ENCODE results near the gene NAB1.
A peak's percentile ranks its signal among the peaks of the same experiment; 100 is the strongest.

Gene NAB1

DNA sequence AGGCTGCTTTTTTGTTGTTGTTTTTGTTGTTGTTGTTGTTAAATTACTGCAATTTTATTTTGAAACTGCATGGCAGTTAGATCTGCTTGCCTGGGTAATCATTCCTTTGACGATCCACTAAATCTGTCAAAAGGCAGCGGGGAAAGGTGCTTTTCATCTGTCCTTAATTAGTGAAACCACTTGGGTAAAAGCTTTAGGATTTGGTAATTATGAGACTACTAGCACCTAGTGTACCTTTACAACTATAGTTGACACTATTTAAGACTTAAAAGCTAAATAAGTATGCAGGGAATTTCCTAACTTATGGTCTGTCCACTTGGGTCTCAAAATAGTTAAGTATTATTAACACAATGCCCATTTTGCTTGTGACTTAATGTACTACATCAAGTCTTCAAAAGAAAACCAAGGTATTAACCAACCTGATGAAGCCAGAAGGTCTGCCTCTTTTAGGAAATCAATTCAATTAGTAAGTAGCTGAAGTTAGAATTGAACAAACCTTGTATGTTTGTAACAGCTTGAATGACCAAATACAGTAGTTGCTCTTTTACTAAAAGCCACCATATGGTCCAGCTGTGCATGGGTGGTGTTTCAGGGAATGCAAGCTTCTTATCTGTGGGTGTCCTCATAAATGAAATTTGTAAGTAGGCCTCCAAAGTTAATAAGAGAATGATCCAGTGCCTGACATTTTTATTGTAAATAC, 44.8 kb downstream of the NAB1 start:
- TF ChIP-seq, protein P1, sequence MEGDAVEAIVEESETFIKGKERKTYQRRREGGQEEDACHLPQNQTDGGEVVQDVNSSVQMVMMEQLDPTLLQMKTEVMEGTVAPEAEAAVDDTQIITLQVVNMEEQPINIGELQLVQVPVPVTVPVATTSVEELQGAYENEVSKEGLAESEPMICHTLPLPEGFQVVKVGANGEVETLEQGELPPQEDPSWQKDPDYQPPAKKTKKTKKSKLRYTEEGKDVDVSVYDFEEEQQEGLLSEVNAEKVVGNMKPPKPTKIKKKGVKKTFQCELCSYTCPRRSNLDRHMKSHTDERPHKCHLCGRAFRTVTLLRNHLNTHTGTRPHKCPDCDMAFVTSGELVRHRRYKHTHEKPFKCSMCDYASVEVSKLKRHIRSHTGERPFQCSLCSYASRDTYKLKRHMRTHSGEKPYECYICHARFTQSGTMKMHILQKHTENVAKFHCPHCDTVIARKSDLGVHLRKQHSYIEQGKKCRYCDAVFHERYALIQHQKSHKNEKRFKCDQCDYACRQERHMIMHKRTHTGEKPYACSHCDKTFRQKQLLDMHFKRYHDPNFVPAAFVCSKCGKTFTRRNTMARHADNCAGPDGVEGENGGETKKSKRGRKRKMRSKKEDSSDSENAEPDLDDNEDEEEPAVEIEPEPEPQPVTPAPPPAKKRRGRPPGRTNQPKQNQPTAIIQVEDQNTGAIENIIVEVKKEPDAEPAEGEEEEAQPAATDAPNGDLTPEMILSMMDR (conservative IDR thresholded peaks at IDR 0.05; ENCODE audit: control insufficient read depth, insufficient read depth, low read depth, low read length): no peak
- DNase-seq (ENCODE audit: low read depth): no peak
- H3K4me3 ChIP-seq (ENCODE audit: control insufficient read depth, low read depth, low read length): no peak overlapping the region

DNA sequence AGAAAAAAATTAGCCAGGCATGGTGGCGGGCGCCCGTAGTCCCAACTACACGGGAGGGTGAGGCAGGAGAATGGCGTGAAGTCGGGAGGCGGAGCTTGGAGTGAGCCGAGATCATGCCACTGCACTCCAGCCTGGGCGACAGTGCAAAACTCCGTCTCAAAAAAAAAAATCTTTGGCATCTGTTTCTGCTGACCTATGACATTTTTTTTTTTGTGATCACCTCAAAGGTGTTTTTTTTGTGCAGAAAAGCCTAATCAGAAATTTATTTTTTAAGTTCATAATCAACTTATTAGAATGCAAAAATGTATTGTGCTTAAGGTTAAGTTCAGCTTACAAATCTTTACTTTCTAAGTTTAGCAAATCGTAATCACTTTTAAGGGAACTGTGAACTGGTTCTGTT, 45.6 kb downstream of the NAB1 start:
- H3K4me3 ChIP-seq (ENCODE audit: control insufficient read depth, low read depth, low read length): no peak overlapping the region
- DNase-seq (ENCODE audit: low read depth): no peak
- TF ChIP-seq, protein P1 (conservative IDR thresholded peaks at IDR 0.05; ENCODE audit: control insufficient read depth, insufficient read depth, low read depth, low read length): no peak

DNA sequence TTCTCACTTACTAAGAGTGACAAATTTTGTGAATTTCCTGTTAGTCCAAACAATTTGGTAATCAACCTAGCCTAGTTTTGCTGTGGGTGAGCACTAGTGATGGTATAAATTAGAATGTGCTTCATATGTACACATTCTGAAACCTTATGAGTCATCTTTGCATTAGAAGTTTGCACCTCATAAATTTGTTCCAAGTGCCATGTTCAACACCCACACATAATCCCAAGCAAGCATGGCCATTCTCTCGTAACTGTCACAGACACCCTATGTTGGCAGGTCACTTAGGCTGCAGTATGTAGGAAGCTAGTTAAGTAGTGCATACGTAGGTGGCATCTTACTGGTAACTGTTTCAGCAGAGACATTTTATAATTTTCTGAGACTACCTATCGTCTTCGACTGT, 46.9 kb downstream of the NAB1 start:
- TF ChIP-seq, protein P1 (conservative IDR thresholded peaks at IDR 0.05; ENCODE audit: control insufficient read depth, insufficient read depth, low read depth, low read length): no peak
- peak; percentile 30 for DNase-seq (ENCODE audit: low read depth)
- H3K4me3 ChIP-seq (ENCODE audit: control insufficient read depth, low read depth, low read length): no peak overlapping the region

DNA sequence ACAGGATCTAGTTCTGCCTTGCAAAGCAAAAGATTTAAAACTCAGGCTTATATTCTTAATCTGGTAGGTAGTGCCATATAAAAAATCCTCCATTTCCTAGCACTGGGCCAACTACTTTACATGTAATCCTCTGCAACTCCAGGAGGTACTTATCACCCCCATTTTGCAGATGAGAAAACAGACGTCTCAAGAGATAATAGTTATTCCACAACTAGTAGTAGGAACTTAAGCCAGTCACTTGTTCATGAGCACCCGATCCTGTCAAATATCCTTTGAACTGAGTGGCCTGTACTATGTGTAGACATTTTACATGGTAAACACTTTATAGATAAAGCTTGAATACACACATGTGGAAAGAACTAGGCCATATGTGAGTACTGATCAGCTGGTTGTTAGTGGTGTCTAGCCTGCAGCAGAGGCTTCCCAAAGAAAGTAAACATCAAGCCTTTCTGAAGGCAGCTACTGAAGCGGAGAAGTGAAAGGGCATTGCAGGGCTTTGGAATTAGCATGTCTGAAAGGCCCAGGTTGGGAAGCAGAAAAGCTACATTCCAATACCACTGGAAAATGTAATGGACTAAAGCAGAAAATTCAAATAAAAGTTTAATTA, 48.0 kb downstream of the NAB1 start:
- DNase-seq (ENCODE audit: low read depth): no peak
- TF ChIP-seq, protein P1 (conservative IDR thresholded peaks at IDR 0.05; ENCODE audit: control insufficient read depth, insufficient read depth, low read depth, low read length): no peak
- no peak overlapping the region for H3K4me3 ChIP-seq (ENCODE audit: control insufficient read depth, low read depth, low read length)

DNA sequence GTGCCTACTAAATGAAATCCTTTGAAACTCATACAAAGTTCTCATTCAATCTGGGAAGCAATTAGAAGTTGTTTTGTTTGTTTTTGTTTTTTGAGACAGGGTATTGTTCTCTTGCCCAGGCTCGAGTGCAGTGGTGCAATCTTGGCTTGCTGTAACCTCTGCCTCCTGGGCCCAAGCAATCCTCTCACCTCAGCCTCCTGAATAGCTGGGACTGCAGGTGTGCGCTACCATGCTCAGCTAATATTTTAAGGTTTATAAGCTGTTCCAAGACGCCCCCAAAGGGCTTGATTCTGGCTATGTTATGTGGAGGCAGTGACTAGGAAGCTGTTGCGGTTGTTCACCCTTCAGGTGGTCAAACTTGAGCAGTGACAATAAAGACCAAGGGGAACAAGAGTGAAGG, 48.5 kb downstream of the NAB1 start:
- DNase-seq (ENCODE audit: low read depth): no peak
- TF ChIP-seq, protein P1 (conservative IDR thresholded peaks at IDR 0.05; ENCODE audit: control insufficient read depth, insufficient read depth, low read depth, low read length): no peak

DNA sequence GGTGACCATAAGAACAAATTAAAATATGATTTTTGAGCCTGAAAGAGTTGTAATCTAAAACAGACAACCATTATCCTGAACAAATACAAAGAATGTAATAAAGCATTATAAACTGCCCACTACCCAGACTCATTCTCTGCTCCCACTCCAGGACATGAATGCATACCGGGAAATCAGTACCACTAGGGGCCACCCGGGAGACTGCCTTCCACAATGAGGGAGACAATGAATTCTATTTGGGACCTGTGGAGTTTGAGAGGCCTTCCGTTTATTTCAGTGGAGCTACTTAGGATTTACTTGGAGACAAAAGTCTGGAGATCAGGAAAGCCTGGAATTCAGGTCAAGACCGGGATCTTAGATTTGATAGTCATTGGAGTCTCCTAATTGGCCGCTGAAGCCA, 50.0 kb downstream of the NAB1 start:
- DNase-seq (ENCODE audit: low read depth): no peak
- no peak overlapping the region for H3K4me3 ChIP-seq (ENCODE audit: control insufficient read depth, low read depth, low read length)
- TF ChIP-seq, protein P1 (conservative IDR thresholded peaks at IDR 0.05; ENCODE audit: control insufficient read depth, insufficient read depth, low read depth, low read length): peak; percentile 44

More for the DNA sequence above, 48.5 kb downstream of the NAB1 start:
- H3K4me3 ChIP-seq (ENCODE audit: control insufficient read depth, low read depth, low read length): no peak overlapping the region

All from fibroblast of mammary gland (primary cell).